HepG2 (cell line): ENCODE results near the gene CAMSAP3. TPM values are rescaled to one million over a fixed set of nuclear protein-coding genes. Genes with fewer than 3 reads are reported as not detected.
A peak's percentile ranks its signal among the peaks of the same experiment; 100 is the strongest.

Source experiments
- HIVEP1 ChIP-seq: sonication (generic); formaldehyde crosslinking; IDR thresholded peaks from 2 replicates; pipeline ENCODE4 v1.4.0; 2020; ENCODE audit warnings: mild to moderate bottlenecking, missing genetic modification reagents
- KAT2B ChIP-seq: fragments of 150-350 bp; IDR thresholded peaks from 2 replicates; pipeline ENCODE4 v1.6.1; 2014; ENCODE audit warnings: low read depth, low read length, borderline replicate concordance
- MAF1 ChIP-seq: sonication (generic); formaldehyde crosslinking; IDR thresholded peaks from 2 replicates; pipeline ENCODE4 v1.5.0; 2020; ENCODE audit warnings: missing genetic modification reagents, borderline replicate concordance
- MAFK ChIP-seq, 2 experiments: IDR thresholded peaks in 1 of 2; conservative IDR thresholded peaks in 1 of 2; 2 replicates each; pipeline ENCODE4 v1.6.1; 2011; ENCODE audit warnings: improper control_type of control experiment in 2 of 2, low read length in 2 of 2
- MXI1 ChIP-seq: IDR thresholded peaks from 3 replicates; pipeline ENCODE4 v1.6.1; 2012; ENCODE audit warnings: low read depth, low read length, inconsistent platforms, borderline replicate concordance
- NBN ChIP-seq: fragments of 450-650 bp; conservative IDR thresholded peaks from 2 replicates; pipeline ENCODE4 v1.6.1; 2017
- NFE2L1 ChIP-seq: sonication (generic); formaldehyde crosslinking; IDR thresholded peaks from 2 replicates; pipeline ENCODE4 v1.4.0; 2020; ENCODE audit warnings: missing genetic modification reagents, mild to moderate bottlenecking, borderline replicate concordance
- RFX5 ChIP-seq: IDR thresholded peaks from 2 replicates; pipeline ENCODE4 v1.6.1; 2011; ENCODE audit warnings: low read depth, low read length, improper control_type of control experiment
- THAP7 ChIP-seq: sonication (generic); formaldehyde crosslinking; IDR thresholded peaks from 2 replicates; pipeline ENCODE4 v1.8.1; 2023; ENCODE audit warnings: mild to moderate bottlenecking, missing genetic modification reagents
- YY1 ChIP-seq: IDR thresholded peaks from 2 replicates; pipeline ENCODE4 v1.6.1; 2011; ENCODE audit warnings: low read length, low read depth, moderate library complexity, mild to moderate bottlenecking; ENCODE audit not compliant: insufficient read depth, insufficient replicate concordance
- ZBTB14 ChIP-seq: sonication (generic); formaldehyde crosslinking; IDR thresholded peaks from 2 replicates; pipeline ENCODE4 v1.4.0; 2020; ENCODE audit warnings: missing genetic modification reagents
- ZFP36L1 ChIP-seq: sonication (generic); formaldehyde crosslinking; IDR thresholded peaks from 2 replicates; pipeline ENCODE4 v1.8.0; 2022; ENCODE audit warnings: mild to moderate bottlenecking, missing genetic modification reagents, moderate library complexity
- ZFX ChIP-seq: sonication (generic); formaldehyde crosslinking; IDR thresholded peaks from 2 replicates; pipeline ENCODE4 v1.4.0; 2020; ENCODE audit warnings: mild to moderate bottlenecking, low read depth, missing genetic modification reagents, moderate library complexity
- ZNF142 ChIP-seq: sonication (generic); formaldehyde crosslinking; IDR thresholded peaks from 2 replicates; pipeline ENCODE4 v1.4.0; 2020; ENCODE audit warnings: missing genetic modification reagents
- ZNF296 ChIP-seq: sonication (generic); formaldehyde crosslinking; conservative IDR thresholded peaks from 2 replicates; pipeline ENCODE4 v1.5.0; 2020; ENCODE audit warnings: mild to moderate bottlenecking, missing genetic modification reagents
- ZNF317 ChIP-seq: sonication (generic); formaldehyde crosslinking; IDR thresholded peaks from 2 replicates; pipeline ENCODE4 v1.5.0; 2020; ENCODE audit warnings: mild to moderate bottlenecking, missing genetic modification reagents
- ZNF367 ChIP-seq: sonication (generic); formaldehyde crosslinking; IDR thresholded peaks from 2 replicates; pipeline ENCODE4 v1.4.0; 2020; ENCODE audit warnings: missing genetic modification reagents, borderline replicate concordance
- ZNF530 ChIP-seq: sonication (generic); formaldehyde crosslinking; IDR thresholded peaks from 2 replicates; pipeline ENCODE4 v1.5.0; 2020; ENCODE audit warnings: low read depth, mild to moderate bottlenecking, missing genetic modification reagents
- ZNF605 ChIP-seq: sonication (generic); formaldehyde crosslinking; IDR thresholded peaks from 2 replicates; pipeline ENCODE4 v1.8.0; 2022; ENCODE audit warnings: mild to moderate bottlenecking, missing genetic modification reagents
- ZNF816 ChIP-seq: sonication (generic); formaldehyde crosslinking; IDR thresholded peaks from 2 replicates; pipeline ENCODE4 v1.8.0; 2022; ENCODE audit warnings: missing genetic modification reagents, mild to moderate bottlenecking, borderline replicate concordance
- ZSCAN31 ChIP-seq: sonication (generic); formaldehyde crosslinking; IDR thresholded peaks from 2 replicates; pipeline ENCODE4 v1.5.0; 2020; ENCODE audit warnings: low read depth, mild to moderate bottlenecking, missing genetic modification reagents
- polyA plus RNA-seq, 8 experiments: library from polyadenylated mRNA; depleted of rRNA in 3 of 8; stranded (reverse) in 7 of 8; unstranded in 1 of 8; fragments of >200 nt; fragmentation: Illumina TruSeq in 4 of 8; extraction: Trizol in 4 of 8; gene quantifications; 2 replicates each; pipeline versions ENCODE4 v1.2.1 to v1.2.3, GENCODE V29; 2011 to 2016; ENCODE audit warnings: low read depth in 4 of 8, missing spikeins in 1 of 8, mixed read lengths in 1 of 8; ENCODE audit not compliant: insufficient read depth in 1 of 8
- total RNA-seq, 5 experiments: library from RNA; depleted of rRNA; stranded (reverse); fragments of >200 nt; fragmentation: Illumina TruSeq; extraction: Trizol; gene quantifications; 2 replicates each; pipeline ENCODE4 v1.2.3, GENCODE V29; 2016; ENCODE audit warnings: low read depth in 1 of 5

Gene CAMSAP3
- total and polyA plus RNA-seq, 2 of the 13 experiments (the other 11 are each of a cell fraction or from before 2014, with no cell fraction given), result 10.8 to 11.8 TPM

GRCh38 chr19:7596211-7596937 lies 711 bp downstream of the CAMSAP3 start (continued):
- TF ChIP-seq ZNF367, result no peak
- no peak for TF ChIP-seq NBN
- peak; percentile 76 for TF ChIP-seq HIVEP1 (CRISPR knock-in tag)
- TF ChIP-seq MAFK (conservative IDR thresholded peaks at IDR 0.05 in 1 of 2, IDR thresholded peaks at IDR 0.05 in 1 of 2; ENCODE audit: low read length in 2 of 2), result no peak
- no peak for TF ChIP-seq KAT2B
- TF ChIP-seq ZNF605 (CRISPR knock-in tag), result peak; percentile 42; the same call in 1 of the 2 replicates
- no peak for TF ChIP-seq ZFP36L1 (CRISPR knock-in tag)
- peak; percentile 41 for TF ChIP-seq ZFX
- TF ChIP-seq ZNF142 (CRISPR knock-in tag), result no peak
- TF ChIP-seq MXI1, result 0 out of 3 replicates have a peak, but pooled peaks have one; percentile 4
- TF ChIP-seq MAF1, result no peak
- TF ChIP-seq YY1, result no peak
- TF ChIP-seq NFE2L1 (CRISPR knock-in tag), result no peak
- TF ChIP-seq ZSCAN31 (CRISPR knock-in tag), result no peak
- no peak for TF ChIP-seq ZBTB14 (CRISPR knock-in tag)
- TF ChIP-seq ZNF816 (CRISPR knock-in tag), result no peak
- TF ChIP-seq THAP7 (CRISPR knock-in tag), result no peak
- TF ChIP-seq ZNF317 (CRISPR knock-in tag), result peak; percentile 52; the same call in 1 of the 2 replicates
- no peak for TF ChIP-seq ZNF296 (CRISPR knock-in tag)
- TF ChIP-seq RFX5, result no peak
- no peak for TF ChIP-seq ZNF530 (CRISPR knock-in tag)
